HG03432 (cell line): ENCODE results near the gene ZC3H8.
"Not testable (repeated sequence)": the region's sequence is repeated elsewhere in the genome, so short reads cannot be mapped to it uniquely, and the experiment has no call there.

Experiments used
- ATAC-seq: cut with Tn5 transposase; IDR thresholded peaks from one replicate; pipeline ENCODE4 v1.9.1; 2021; ENCODE audit warnings: mild to moderate bottlenecking, moderate library complexity; ENCODE audit not compliant: unreplicated experiment

The ZC3H8 gene

GRCh38 chr2:112260295-112260625, 5.4 kb upstream of the ZC3H8 start:
- ATAC-seq = no peak

- peak; percentile 41 for ATAC-seq
Observed at GRCh38 chr2:112259509-112260294, 4.9 kb upstream of the ZC3H8 start.

- no peak for ATAC-seq
Observed at GRCh38 chr2:112257575-112257974, 2.7 kb upstream of the ZC3H8 start.

GRCh38 chr2:112256654-112257053, 1.8 kb upstream of the ZC3H8 start:
- ATAC-seq = no peak

DNA sequence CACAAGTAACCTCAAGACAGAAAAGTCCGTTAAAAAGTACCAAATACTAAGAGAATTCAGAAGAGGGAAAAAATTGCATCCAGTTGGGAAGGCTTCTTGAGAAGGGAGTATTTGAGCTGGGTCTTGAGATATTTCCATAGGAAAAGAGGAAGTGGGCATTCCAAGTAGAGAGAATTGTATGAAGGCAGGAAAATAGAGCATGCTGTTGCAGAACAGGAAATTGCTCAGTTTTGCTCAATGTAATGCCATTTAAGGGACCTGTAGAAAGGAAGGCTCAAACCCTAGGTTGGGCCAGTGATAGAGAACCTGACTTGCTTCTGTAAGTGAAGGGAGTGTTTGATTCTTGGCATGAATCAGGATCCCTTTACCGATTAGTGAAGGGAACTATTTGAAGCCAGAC, 1.0 kb upstream of the ZC3H8 start:
- ATAC-seq = no peak

GRCh38 chr2:112253261-112253815, 1.5 kb downstream of the ZC3H8 start:
- no peak for ATAC-seq

- no peak for ATAC-seq
Observed at GRCh38 chr2:112251271-112251670, 3.6 kb downstream of the ZC3H8 start.

DNA sequence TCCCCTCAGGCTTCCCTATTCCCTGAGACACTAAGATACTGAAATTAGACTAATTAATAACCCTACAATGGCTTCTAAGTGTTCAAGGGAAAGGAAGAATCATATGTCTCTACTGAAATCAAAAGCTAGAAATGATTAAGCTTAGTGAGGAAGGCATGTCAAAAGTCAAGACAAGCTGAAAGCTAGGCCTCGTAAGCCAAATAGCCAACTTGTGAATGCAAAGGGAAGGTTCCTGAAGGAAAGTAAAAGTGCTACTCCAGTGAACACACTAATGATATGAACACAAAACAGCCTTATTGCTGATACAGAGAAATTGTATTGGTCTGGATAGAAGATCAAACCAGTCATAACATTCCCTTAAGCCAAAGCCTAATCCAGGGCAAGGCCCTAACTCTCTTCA, 10.0 kb downstream of the ZC3H8 start:
- no peak for ATAC-seq

DNA sequence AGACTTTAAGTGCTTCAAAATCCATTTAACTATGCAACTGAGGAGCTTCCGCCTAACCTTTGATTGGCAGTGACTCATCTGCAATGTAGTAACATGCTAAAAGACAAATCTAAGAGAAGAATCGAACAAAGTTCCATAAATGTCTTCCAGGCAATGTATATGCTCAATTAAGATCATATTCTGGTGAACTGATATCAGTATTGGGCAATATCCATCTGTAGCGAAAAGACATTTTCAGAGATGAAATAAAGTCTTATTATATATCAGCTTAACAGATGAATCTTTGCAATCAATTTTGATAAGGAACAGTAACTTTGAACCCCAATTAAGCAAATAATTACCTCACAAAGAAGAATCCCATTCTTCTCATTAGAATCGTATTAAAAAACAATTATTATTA, 11.6 kb downstream of the ZC3H8 start:
- no peak for ATAC-seq

- no peak for ATAC-seq
Observed at GRCh38 chr2:112242384-112242783, 12.5 kb downstream of the ZC3H8 start.

GRCh38 chr2:112239862-112240261, 15.0 kb downstream of the ZC3H8 start:
- ATAC-seq = no peak

GRCh38 chr2:112230371-112230770, 24.5 kb downstream of the ZC3H8 start:
- ATAC-seq = no peak

DNA sequence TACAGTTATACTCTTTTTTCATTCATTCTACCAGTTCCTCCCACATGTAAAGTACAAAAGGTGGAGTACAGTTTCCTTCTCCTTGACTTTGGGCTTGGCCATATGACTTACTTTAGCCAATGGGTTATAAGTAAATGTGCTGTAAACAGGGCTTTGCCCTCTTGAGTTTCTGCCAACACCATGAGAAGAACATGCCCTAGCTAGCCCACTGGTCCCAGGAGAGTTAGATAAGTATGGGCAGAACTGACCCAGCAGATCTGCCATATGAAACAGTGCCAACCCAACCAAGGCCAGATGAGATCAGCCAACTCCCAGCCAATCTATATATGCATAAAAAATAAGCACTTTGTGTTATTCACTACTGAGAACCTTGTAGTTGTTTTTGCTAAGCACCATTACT, 25.5 kb downstream of the ZC3H8 start:
- ATAC-seq = no peak

DNA sequence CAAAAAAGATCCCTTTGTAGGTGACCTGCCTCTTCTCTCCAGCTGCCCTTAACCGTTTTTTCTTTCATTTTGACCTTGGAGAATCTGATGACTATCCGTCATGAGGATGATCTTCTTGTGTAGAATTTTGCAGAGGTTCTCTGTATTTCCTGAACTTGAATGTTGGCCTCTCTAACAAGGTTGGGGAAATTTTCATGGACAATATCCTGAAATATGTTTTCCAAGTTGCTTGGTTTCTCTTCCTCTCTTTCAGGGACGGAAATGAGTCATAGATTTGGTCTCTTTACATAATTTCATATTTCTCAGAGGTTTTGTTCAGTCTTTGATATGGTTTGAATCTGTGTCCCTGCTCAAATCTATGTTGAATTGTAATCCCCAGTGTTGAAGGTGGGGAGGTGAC, 34.0 kb downstream of the ZC3H8 start:
- no peak for ATAC-seq

DNA sequence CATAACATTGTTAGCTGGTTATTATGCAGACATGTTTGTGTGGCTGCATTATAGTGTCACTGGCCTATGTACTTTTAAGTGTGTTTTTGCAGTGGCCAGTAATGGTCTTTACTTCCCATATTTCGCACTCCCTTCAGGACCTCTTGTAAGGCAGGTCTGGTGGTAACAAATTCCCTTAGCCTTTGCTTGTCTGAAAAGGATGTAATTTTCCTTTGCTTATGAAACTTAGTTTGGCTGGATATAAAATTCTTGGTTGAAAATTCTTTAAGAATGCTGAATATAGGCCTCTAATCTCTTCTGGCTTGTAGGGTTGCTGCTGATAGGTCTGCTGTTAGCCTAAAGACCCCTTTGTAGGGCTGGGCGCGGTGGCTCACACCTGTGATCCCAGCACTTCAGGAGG, 34.7 kb downstream of the ZC3H8 start:
- ATAC-seq = no peak

DNA sequence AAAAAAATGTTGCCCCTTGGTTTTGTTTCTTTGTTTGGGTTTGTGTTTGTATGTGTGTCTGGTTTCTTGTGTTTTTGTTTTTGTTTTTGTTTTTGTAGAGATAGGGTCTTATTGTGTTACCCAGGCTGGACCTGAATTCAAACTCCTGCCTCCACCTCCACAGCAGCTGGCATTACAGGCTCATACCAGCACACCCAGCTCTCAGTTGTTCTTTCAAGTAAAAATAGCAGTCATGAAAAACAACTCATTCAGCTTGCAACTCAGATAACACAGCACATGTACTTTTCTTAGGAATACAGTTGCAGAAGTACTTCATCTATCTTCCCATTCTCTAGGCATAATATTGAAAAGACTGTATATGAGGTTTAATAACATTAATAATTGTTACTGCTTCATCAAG, 37.0 kb downstream of the ZC3H8 start:
- ATAC-seq = no peak

- no peak for ATAC-seq
Observed at GRCh38 chr2:112216167-112216566, 38.7 kb downstream of the ZC3H8 start.

- ATAC-seq = not testable (repeated sequence)
Observed at GRCh38 chr2:112207905-112208304, 46.9 kb downstream of the ZC3H8 start.

DNA sequence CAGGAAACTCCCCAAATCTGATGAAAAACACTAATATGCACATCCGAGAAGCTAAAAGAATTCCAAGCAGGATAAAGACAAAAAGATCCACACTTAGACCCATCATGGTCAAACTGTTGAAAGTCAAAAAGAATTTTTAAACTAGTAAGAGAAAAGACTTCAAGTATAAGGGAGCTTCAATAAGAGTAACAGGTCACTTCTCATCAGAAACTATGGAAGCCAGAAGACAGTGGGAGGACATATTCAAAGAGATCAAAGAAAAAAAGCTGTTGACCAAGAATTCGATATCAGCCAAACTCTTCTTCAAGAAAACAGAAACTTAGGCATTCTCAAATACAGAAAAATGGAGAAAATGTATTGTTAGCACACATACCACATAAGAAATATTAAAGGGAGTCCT, 50.4 kb downstream of the ZC3H8 start:
- no peak for ATAC-seq

DNA sequence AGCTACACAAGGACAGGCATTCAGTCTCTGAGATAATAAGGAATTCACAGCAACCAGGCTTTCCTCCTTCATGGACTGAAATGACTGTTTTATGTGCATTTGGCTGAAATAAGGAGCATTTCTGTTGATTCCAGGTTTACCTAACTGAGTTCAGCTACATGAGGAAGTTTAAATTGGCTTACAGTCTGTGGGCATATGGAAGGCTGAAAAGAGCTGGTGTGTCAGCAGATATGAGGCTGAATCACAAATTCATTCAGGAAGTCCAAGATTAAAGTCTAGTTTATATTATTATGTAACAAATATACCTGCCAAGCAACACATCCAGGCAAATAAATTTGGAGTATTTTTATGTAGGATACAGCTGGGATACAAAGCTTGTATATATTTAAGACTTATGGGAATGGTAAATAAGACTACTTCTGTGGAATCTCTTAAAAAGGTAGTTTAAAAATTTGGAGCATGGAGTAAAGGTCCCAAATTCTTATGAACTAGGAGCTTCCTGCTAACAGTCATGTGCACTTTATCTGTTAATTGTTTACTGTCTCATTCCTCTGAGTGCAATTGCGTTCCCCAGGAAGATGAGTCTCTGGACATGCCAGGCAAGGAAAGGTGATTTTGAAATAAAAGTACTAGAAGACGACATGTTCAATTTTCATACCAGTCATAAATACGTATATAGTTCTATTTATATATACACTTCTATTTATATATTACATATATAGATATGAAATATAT, 53.0 kb downstream of the ZC3H8 start:
- ATAC-seq = no peak

DNA sequence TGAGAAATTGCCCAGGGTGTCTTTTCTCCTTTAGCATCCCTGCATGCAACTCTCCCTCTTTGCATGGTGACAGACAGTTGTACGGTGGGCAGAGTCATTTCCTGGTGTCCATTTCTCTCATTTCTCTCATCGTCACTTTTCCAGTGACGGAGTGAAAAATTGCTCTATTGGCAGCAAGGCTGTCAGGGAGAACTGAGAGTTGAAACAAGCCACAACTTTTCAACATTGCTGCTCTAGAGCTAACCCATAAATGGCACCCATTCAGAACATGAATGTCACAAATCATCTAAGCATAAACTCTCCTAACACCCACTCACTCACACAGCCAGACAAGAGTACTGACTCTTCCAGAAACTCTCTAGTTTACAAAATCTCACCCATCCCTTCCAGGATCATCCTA, 55.7 kb downstream of the ZC3H8 start:
- ATAC-seq = peak; percentile 38

- ATAC-seq = no peak
Observed at GRCh38 chr2:112198780-112199179, 56.1 kb downstream of the ZC3H8 start.
